K562 (cell line): ENCODE measurements around the gene NUTF2. TPM values are rescaled to one million over a fixed set of nuclear protein-coding genes. Genes with fewer than 3 reads are reported as not detected.
A peak's percentile ranks its signal among the peaks of the same experiment; 100 is the strongest.

Experiments used
- ATF1 ChIP-seq, 2 experiments: fragments of 450-650 bp in 1 of 2; IDR thresholded peaks; 2 replicates each; pipeline ENCODE4 v1.6.1; 2016; ENCODE audit warnings: missing compliant biosample characterization in 1 of 2, missing genetic modification characterization in 1 of 2
- CHD2 ChIP-seq: IDR thresholded peaks from 2 replicates; pipeline ENCODE4 v1.6.1; 2011; ENCODE audit warnings: low read depth, low read length
- MEF2A ChIP-seq: IDR thresholded peaks from 2 replicates; pipeline ENCODE4 v1.6.1; 2011; ENCODE audit warnings: low read depth, mild to moderate bottlenecking, low read length, moderate library complexity; ENCODE audit not compliant: control insufficient read depth
- POLR2G ChIP-seq: fragments of 200-400 bp; formaldehyde crosslinking; IDR thresholded peaks from 2 replicates; pipeline ENCODE4 v1.6.1; 2017; ENCODE audit warnings: low read depth, mild to moderate bottlenecking, antibody characterized with exemption, low read length, moderate library complexity
- RB1 ChIP-seq: fragments of 450-650 bp; IDR thresholded peaks from 2 replicates; pipeline ENCODE4 v1.6.1; 2017; ENCODE audit warnings: low read depth, mild to moderate bottlenecking
- SNRNP70 ChIP-seq: fragments of 200-400 bp; formaldehyde crosslinking; optimal IDR thresholded peaks from 2 replicates; pipeline ENCODE3; 2017; ENCODE audit warnings: low read depth, low read length
- SP1 ChIP-seq: sonication (generic); formaldehyde crosslinking; IDR thresholded peaks from 2 replicates; pipeline ENCODE4 v1.8.1; 2022; ENCODE audit warnings: mild to moderate bottlenecking, missing genetic modification reagents
- ZEB2 ChIP-seq: fragments of 450-650 bp; IDR thresholded peaks from 2 replicates; pipeline ENCODE4 v1.6.1; 2016
- ZNF431 ChIP-seq: sonication (generic); formaldehyde crosslinking; IDR thresholded peaks from 2 replicates; pipeline ENCODE4 v1.8.0; 2022; ENCODE audit warnings: mild to moderate bottlenecking, missing genetic modification reagents
- polyA plus RNA-seq, 8 experiments: library from polyadenylated mRNA; depleted of rRNA in 4 of 8; stranded (reverse) in 5 of 8; unstranded in 3 of 8; fragments of >200 nt; fragmentation: Nextera tagmentation in 2 of 8; fragmentation: Illumina TruSeq in 1 of 8; extraction: Ambion mirVana in 2 of 8; extraction: Trizol in 1 of 8; gene quantifications; 2 replicates each; pipeline versions ENCODE4 v1.2.1 to v1.2.3, GENCODE V29; 2011 to 2014; ENCODE audit warnings: inconsistent platforms in 1 of 8, missing spikeins in 1 of 8
- total RNA-seq, 7 experiments: library from RNA; depleted of rRNA in 6 of 7; stranded (reverse); fragments of >200 nt in 6 of 7; fragmentation: Illumina TruSeq in 2 of 7; extraction: Trizol in 2 of 7; gene quantifications; 2 replicates each; pipeline versions ENCODE4 v1.2.1 to v1.2.3, GENCODE V29; 2011 to 2021; ENCODE audit warnings: low replicate concordance in 1 of 7
- TF ChIP-seq, protein P1 (sequence below): fragments of 250-450 bp; sonication (Bioruptor Pico); IDR thresholded peaks from 2 replicates; pipeline ENCODE4 v1.8.0; 2022; ENCODE audit warnings: inconsistent platforms
- TF ChIP-seq, protein P2 (sequence below): fragments of 450-650 bp; IDR thresholded peaks from 2 replicates; pipeline ENCODE4 v1.6.1; 2017; ENCODE audit warnings: antibody characterized with exemption
- TF ChIP-seq, protein P3 (sequence below): fragments of 450-650 bp; IDR thresholded peaks from 2 replicates; pipeline ENCODE4 v1.6.1; 2016; ENCODE audit warnings: antibody characterized with exemption
- TF ChIP-seq, protein P4 (sequence below): fragments of 450-650 bp; formaldehyde crosslinking; IDR thresholded peaks from 2 replicates; pipeline ENCODE4 v1.4.0; 2020; ENCODE audit warnings: mild to moderate bottlenecking, moderate library complexity
- TF ChIP-seq, protein P5 (sequence below): fragments of 450-650 bp; formaldehyde crosslinking; IDR thresholded peaks from 2 replicates; pipeline ENCODE4 v1.4.0; 2020; ENCODE audit warnings: mild to moderate bottlenecking, moderate library complexity
- TF ChIP-seq, protein P6 (sequence below): fragments of 250-450 bp; sonication (Bioruptor Pico); IDR thresholded peaks from 2 replicates; pipeline ENCODE4 v1.5.0; 2021

NUTF2 gene
- total and polyA plus RNA-seq, 9 of the 15 experiments (the other 6 are each of a cell fraction or from before 2014, with no cell fraction given): 106 to 248 (median 147) TPM

DNA sequence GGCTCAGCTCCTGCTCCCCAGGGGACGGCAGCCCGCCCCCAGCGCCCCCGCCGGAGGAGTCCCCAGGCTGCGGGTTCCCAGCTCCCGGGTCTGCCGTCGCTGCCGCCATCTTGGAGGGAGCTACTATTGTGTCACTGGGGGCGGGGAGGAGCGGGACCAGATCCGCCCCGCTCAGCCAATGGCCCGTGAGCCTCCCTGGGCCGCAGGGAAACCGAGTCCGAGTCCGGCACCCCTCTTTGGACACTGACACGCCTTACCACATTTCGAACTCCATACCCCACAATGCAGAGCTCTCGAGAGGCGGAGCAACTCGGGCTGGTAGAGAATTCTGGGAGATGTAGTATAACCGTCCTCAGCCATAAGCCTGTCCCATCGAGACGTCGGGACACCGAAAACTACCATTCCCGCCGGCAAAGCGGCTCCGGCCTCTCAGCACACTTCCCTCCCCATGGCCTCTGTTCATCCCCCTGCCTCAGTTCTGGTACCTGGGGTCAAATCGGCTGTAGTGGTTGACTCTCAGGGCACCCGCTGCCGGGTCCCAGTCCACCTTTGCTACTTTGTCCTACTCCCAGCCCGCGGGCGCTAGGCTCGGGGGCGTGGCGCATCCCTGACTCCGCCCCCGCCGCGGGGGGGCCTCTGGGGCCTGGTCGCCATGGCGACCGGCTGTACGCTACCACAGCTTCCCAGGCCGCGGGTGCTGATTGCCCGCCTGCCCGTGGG lies 40.1 kb upstream of the NUTF2 start, which contains the start of the genes RANBP10 and TSNAXIP1 (continued):
- TF ChIP-seq, protein P1, sequence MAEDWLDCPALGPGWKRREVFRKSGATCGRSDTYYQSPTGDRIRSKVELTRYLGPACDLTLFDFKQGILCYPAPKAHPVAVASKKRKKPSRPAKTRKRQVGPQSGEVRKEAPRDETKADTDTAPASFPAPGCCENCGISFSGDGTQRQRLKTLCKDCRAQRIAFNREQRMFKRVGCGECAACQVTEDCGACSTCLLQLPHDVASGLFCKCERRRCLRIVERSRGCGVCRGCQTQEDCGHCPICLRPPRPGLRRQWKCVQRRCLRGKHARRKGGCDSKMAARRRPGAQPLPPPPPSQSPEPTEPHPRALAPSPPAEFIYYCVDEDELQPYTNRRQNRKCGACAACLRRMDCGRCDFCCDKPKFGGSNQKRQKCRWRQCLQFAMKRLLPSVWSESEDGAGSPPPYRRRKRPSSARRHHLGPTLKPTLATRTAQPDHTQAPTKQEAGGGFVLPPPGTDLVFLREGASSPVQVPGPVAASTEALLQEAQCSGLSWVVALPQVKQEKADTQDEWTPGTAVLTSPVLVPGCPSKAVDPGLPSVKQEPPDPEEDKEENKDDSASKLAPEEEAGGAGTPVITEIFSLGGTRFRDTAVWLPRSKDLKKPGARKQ (CRISPR knock-in tag): no peak
- TF ChIP-seq CHD2 (no peak; the same call in 1 of the 2 replicates), SP1 (CRISPR knock-in tag) (peak; percentile 96), POLR2G (peak; percentile 94), MEF2A (no peak), ATF1 (CRISPR knock-in tag; IDR thresholded peaks at IDR 0.05) (no peak), ATF1 (tag; IDR thresholded peaks at IDR 0.05) (peak; percentile 89), SNRNP70 (no peak), ZNF431 (CRISPR knock-in tag) (no peak), RB1 (peak; percentile 75), ZEB2 (no peak)
- TF ChIP-seq, protein P2, sequence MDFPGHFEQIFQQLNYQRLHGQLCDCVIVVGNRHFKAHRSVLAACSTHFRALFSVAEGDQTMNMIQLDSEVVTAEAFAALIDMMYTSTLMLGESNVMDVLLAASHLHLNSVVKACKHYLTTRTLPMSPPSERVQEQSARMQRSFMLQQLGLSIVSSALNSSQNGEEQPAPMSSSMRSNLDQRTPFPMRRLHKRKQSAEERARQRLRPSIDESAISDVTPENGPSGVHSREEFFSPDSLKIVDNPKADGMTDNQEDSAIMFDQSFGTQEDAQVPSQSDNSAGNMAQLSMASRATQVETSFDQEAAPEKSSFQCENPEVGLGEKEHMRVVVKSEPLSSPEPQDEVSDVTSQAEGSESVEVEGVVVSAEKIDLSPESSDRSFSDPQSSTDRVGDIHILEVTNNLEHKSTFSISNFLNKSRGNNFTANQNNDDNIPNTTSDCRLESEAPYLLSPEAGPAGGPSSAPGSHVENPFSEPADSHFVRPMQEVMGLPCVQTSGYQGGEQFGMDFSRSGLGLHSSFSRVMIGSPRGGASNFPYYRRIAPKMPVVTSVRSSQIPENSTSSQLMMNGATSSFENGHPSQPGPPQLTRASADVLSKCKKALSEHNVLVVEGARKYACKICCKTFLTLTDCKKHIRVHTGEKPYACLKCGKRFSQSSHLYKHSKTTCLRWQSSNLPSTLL: no peak
- TF ChIP-seq, protein P3, sequence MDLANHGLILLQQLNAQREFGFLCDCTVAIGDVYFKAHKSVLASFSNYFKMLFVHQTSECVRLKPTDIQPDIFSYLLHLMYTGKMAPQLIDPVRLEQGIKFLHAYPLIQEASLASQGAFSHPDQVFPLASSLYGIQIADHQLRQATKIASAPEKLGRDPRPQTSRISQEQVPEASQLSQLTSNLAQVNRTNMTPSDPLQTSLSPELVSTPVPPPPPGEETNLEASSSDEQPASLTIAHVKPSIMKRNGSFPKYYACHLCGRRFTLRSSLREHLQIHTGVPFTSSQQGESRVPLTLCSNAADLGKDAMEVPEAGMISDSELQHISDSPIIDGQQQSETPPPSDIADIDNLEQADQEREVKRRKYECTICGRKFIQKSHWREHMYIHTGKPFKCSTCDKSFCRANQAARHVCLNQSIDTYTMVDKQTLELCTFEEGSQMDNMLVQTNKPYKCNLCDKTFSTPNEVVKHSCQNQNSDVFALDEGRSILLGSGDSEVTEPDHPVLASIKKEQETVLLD: no peak
- TF ChIP-seq, protein P4, sequence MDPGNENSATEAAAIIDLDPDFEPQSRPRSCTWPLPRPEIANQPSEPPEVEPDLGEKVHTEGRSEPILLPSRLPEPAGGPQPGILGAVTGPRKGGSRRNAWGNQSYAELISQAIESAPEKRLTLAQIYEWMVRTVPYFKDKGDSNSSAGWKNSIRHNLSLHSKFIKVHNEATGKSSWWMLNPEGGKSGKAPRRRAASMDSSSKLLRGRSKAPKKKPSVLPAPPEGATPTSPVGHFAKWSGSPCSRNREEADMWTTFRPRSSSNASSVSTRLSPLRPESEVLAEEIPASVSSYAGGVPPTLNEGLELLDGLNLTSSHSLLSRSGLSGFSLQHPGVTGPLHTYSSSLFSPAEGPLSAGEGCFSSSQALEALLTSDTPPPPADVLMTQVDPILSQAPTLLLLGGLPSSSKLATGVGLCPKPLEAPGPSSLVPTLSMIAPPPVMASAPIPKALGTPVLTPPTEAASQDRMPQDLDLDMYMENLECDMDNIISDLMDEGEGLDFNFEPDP (CRISPR knock-in tag): no peak
- TF ChIP-seq, protein P5, sequence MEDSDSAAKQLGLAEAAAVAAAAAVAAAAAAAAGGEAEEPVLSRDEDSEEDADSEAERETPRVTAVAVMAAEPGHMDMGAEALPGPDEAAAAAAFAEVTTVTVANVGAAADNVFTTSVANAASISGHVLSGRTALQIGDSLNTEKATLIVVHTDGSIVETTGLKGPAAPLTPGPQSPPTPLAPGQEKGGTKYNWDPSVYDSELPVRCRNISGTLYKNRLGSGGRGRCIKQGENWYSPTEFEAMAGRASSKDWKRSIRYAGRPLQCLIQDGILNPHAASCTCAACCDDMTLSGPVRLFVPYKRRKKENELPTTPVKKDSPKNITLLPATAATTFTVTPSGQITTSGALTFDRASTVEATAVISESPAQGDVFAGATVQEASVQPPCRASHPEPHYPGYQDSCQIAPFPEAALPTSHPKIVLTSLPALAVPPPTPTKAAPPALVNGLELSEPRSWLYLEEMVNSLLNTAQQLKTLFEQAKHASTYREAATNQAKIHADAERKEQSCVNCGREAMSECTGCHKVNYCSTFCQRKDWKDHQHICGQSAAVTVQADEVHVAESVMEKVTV (CRISPR knock-in tag): no peak
- TF ChIP-seq, protein P6, sequence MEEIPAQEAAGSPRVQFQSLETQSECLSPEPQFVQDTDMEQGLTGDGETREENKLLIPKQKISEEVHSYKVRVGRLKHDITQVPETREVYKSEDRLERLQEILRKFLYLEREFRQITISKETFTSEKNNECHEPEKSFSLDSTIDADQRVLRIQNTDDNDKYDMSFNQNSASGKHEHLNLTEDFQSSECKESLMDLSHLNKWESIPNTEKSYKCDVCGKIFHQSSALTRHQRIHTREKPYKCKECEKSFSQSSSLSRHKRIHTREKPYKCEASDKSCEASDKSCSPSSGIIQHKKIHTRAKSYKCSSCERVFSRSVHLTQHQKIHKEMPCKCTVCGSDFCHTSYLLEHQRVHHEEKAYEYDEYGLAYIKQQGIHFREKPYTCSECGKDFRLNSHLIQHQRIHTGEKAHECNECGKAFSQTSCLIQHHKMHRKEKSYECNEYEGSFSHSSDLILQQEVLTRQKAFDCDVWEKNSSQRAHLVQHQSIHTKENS (CRISPR knock-in tag): no peak
